Activated T-cell treated with anti-CD3 and anti-CD28 coated beads for 48 hours (primary cell): ENCODE results near the gene CNTD1.

Experiments
- DNase-seq: peaks from one replicate; pipeline ENCODE4 v3.0.0-alpha.2; 2020; ENCODE audit warnings: low read depth

CNTD1 gene

GRCh38 chr17:42806249-42806648 is 7.6 kb downstream of the CNTD1 start:
- no peak for DNase-seq

- DNase-seq: no peak
These were observed 10.6 kb downstream of the CNTD1 start for GRCh38 chr17:42809250-42809649.

- DNase-seq: no peak
These were observed 16.2 kb downstream of the CNTD1 start for GRCh38 chr17:42814633-42815399.

GRCh38 chr17:42817866-42818265 is 19.2 kb downstream of the CNTD1 start:
- no peak for DNase-seq

- no peak for DNase-seq
These were observed 19.7 kb downstream of the CNTD1 start for GRCh38 chr17:42818379-42818778.

GRCh38 chr17:42819939-42820535 is 21.4 kb downstream of the CNTD1 start:
- DNase-seq: peak; percentile 64

GRCh38 chr17:42821176-42821575 is 22.5 kb downstream of the CNTD1 start:
- DNase-seq: no peak

- DNase-seq: no peak
These were observed 28.8 kb downstream of the CNTD1 start for GRCh38 chr17:42827472-42827871.

GRCh38 chr17:42830971-42831370 is 32.3 kb downstream of the CNTD1 start:
- DNase-seq: no peak

GRCh38 chr17:42832213-42832933 is 33.7 kb downstream of the CNTD1 start:
- no peak for DNase-seq

- peak; percentile 86 for DNase-seq
These were observed 34.5 kb downstream of the CNTD1 start, which contains the start of gene PSME3 for GRCh38 chr17:42832934-42833766. Gene PSME3 (plus strand): TSS chr17:42833397. CDS start chr17:42833632, 235 bp downstream.

- DNase-seq: no peak
These were observed 35.2 kb downstream of the CNTD1 start for GRCh38 chr17:42833767-42834422.

- no peak for DNase-seq
These were observed 37.1 kb downstream of the CNTD1 start for GRCh38 chr17:42835732-42836131.

- no peak for DNase-seq
These were observed 43.5 kb downstream of the CNTD1 start for GRCh38 chr17:42841975-42842685.

GRCh38 chr17:42843358-42843934 is 44.8 kb downstream of the CNTD1 start:
- no peak for DNase-seq

GRCh38 chr17:42844271-42844670 is 45.6 kb downstream of the CNTD1 start, which contains the start of gene AOC2:
Gene AOC2 (plus strand): TSS chr17:42844580. CDS start chr17:42844627, 47 bp downstream.
- DNase-seq: no peak

GRCh38 chr17:42844761-42845555 is 46.3 kb downstream of the CNTD1 start:
- no peak for DNase-seq

GRCh38 chr17:42845556-42845917 is 46.9 kb downstream of the CNTD1 start:
- no peak for DNase-seq

GRCh38 chr17:42845918-42846593 is 47.4 kb downstream of the CNTD1 start:
- peak; percentile 52 for DNase-seq
